HG03196 (cell line): ENCODE measurements around the gene HEMK1.
A peak's percentile ranks its signal among the peaks of the same experiment; 100 is the strongest.

Source experiments
- ATAC-seq: cut with Tn5 transposase; IDR thresholded peaks from one replicate; pipeline ENCODE4 v1.9.1; 2021; ENCODE audit not compliant: unreplicated experiment

HEMK1 gene, protein sequence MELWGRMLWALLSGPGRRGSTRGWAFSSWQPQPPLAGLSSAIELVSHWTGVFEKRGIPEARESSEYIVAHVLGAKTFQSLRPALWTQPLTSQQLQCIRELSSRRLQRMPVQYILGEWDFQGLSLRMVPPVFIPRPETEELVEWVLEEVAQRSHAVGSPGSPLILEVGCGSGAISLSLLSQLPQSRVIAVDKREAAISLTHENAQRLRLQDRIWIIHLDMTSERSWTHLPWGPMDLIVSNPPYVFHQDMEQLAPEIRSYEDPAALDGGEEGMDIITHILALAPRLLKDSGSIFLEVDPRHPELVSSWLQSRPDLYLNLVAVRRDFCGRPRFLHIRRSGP

DNA sequence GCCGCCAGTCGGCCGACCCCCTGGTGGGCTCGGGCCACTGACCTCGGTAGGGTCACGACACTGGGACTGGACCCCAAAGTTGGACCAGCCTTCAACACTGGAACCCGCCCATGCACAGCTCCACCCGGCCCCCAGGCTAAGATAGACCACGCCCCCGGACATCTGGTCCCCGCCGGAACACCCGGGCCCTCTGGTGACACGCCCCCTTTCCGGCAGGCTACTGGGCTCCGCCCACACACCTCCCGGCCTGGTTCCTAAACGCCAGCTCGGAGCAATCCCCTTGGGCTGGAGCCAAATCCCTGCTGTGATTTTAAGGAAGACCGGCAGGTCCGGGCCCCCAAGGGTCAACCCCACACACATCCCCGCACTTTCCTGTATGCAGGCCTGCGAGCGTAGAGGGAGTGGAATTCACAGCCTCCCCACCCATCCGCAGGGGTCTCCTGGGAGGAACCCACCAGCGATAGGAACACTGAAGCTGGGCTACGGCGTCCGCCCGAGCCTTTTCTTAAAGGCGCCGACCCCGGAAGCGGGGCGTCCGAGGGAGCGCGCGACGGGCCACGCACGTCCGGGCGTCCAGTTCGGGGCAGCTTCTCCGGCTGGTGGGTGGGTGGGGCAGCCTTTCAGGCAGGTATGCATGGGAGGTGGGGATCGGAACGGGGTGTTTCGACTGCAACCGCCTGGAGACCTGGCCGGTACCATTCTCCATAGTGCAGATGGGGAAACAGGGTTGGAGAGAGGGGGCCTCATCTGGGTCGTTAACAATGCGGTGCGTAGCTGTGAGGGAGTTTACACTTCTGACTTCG is at the start of gene HEMK1:
HEMK1 (plus strand) TSS at position 576 of the 803 bp plus-strand sequence. CDS start 1,583 bp downstream, outside the sequence.
- ATAC-seq, result peak; percentile 61

DNA sequence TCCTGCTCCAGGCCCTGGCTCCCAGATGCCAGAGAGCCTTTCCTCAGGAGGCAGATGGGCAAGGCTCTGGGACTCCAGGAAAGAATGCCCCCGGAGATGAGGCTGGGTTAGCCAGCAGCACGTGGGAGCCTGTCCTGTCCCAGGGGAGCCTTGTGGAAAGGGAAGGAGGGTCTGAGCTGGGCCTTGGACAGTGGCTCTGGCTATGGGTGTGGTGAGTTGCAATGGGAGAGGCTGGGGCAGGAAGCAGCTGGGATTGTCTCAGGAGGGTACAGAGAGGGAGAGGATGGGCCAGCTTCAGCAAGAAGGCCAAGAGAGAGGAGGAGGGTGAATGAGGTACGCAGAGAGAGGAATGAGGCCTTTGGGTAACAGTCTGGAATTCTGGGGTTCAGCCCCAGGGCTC is 48.5 kb upstream of the HEMK1 start:
- ATAC-seq, result no peak

DNA sequence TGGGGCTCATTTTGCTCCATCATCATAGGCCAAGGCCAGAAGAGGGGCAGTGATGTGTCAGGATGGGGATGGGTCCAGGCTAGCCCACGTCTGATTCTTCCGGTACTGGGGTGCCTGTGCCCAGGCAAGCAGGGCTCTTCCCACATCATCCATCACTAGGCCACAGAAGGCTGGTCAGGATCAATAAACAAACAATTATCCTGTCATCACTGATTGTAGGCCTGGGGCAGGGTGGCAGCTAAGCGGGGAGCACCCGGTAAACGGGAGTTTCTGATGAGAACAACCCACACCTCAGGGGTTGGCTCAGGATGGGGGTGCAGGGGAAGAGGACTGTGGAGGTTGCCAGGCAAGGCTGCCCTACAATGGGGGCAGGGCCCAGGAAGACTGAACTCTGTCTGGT is 47.8 kb upstream of the HEMK1 start:
- ATAC-seq, result no peak

DNA sequence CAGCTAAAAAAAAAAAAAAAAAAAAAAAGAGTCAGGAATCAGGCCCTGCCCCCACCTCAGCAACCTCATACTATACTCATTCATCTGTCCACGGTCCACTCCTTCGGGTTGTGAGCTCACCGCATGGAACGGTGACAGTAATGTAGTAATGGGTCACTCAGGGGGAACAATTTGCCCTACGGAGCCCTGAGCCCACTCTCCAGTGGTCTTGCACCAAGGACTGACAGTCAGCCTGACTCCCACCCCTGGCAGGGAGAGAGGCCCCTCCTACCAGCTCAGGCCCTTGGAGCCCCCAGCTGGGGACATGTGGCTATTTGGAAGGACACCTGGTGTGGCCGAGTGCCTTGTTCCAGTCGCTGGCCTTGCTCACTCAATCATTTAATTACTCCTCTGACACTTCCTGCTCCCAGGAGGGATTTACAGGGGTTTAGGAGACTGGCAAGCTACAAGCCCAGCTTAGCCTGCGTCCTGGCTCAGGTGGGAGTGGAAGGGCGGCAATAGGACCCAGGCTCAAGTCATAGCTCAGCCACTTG is 46.0 kb upstream of the HEMK1 start:
- no peak for ATAC-seq

DNA sequence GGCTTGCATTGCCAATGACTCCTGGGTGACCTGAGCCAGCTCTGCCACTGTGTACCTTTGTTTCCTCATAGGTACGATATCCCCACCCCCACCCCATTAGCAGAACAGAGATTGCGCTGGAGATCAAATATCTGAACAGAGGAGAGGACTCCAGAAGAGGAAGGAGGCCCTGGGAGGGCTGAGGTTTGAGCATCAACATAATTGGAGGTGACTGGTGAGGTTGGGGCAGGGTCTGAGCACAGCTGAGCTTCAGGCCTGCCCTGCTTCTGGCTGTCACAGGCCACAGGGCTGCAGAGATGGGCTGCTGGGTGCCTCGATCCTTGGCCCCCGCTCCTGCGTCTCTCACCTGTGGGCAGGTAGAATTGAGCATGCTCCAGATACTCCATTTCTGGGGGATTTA is 44.6 kb upstream of the HEMK1 start:
- ATAC-seq, result no peak

DNA sequence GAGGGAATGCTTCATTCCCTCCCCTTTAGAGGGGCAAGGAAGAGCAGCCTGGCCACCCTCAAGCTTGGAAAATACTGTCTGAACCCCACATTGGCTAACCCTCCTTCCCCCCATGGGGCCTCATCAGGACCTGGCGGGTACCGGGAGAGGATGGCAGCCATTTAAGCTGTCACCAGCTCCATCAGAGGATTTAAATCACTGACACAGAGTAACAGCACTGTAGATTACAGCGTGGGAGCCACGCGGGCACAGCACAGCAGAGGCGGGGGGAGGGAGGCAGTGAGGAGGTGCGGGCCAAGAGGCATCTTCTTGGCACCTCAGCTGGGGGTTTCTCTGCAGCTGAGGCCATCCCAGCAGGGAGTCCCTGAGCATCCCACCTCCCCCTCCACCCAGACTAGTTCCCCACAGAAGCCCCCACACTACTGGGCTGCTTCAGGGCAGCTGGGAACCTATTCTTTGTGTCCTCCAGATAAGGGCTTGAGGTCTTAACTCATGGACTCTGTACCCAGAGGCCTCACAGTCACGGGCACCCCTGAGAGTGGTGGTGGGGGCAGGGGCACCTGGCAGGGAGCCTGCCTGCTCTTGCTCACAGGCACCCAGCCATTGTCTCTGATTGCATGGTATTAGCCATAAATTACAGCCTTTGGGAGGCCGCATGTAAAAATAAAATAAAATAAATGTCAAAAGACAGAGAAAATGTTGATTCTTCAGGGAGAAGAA is 44.0 kb upstream of the HEMK1 start:
- no peak for ATAC-seq

DNA sequence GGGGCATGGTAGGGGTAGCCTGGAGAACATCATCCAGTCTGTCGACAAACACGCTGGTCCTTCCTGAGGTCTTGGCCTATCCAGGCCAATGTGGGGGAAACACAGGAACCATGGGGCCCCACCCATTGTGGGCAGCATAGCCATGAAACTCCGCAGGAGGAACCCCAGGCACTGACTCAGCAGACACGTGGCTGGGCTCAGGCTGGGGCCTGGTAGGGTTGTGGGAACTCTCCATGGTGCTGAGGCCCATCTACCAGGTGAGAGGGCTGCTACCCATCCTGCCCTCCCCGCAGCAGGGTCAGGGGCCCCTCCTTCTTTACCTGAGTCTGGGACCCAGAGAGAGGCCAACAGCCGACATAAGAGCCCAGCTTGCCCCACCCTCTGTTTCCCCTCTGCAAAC is 43.3 kb upstream of the HEMK1 start:
- ATAC-seq, result no peak

DNA sequence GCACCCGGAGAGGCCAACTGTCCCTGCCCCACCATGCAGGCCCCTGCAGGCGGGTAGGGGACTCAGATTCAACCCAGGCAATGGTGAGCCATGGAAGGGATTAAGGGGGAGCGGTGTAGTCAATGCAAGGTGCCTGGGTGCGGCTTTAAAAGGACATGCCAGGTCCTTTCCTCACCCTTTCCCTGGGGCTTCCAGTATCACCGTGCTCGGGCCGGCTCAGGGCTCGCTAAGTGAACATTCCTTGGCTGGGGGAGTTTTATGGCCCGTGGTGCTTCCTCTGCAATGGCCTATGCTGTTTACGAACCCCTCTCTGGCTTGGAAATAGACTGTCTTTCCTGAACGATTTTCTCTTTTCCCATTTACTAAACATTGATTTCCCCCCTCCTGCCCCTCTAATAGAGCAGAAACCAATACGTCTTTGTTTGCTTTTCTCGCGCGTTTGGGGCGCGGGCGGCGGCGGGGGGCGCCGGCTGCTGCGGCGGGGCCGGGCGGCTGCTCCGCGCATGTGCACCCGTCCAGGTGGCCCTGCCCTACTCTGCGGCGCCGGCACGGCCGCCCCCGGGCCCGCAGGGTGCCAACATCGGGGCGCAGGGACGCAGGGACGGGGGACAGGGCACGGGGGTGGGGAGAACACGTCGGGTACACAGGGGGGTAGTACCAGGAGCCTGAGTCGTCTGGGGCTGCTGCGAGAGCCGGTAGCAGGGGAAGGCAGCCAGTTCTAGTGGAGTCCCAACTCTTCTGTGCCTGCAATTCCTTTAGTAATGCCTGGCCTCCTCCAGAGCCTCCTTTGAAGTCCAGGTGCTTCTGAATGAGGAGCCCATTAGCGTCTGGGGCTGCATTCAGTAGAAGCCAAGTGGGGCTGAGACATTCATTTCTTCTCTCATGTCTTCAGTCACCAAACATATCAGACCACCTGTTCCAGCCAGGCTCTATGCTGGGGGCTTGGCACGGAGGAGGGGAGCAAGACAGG is 39.0 kb upstream of the HEMK1 start:
- no peak for ATAC-seq

DNA sequence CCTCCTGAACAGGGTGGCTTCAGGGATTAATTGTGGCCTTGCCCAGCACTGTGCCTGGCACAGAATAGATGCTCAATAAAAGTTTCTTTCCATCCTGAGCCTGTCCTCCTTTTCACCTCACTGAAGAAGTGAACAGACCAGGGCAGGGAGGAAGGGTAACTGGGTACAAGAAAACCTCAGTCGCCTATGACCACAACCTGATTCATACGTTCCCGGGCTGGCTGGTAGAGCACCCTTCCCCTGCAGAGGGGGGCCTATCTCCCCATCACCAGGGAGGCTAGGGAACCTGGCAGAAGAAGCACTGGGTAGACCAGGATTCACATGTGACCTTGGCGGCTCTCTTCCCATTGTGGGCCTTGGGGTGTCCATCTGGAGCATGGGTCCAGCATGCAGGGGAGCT is 38.1 kb upstream of the HEMK1 start:
- ATAC-seq, result no peak

DNA sequence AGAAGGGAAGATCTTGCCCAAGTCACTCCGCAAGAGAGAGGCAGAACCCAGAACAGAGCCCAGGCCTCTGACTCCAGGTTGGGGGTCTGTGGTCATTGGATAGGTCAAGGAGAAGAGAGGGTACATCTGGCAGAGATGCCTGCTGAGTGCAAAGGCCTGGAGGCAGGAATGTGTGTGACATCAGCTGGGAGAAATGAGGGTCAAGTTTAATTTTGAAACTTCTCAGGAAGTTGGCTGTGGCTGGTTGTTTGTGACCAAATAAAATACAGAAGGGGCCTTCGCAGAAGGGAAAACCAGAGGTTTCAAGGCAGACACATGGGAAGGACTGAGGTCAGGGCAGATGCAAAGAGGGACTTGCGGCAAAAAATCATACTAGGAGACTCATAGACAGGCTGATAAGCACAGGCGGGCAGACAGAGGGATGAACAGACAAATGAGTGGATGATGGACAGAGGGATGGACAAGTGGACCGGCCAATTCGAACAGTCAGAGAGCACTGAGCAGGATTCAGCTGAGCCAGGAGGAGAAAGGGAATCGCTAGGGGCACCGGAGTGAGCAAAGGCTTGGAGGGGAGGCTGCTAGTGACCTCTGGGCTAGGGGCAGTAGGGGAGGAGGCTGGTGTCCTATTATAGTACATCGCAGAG is 37.1 kb upstream of the HEMK1 start:
- no peak for ATAC-seq

DNA sequence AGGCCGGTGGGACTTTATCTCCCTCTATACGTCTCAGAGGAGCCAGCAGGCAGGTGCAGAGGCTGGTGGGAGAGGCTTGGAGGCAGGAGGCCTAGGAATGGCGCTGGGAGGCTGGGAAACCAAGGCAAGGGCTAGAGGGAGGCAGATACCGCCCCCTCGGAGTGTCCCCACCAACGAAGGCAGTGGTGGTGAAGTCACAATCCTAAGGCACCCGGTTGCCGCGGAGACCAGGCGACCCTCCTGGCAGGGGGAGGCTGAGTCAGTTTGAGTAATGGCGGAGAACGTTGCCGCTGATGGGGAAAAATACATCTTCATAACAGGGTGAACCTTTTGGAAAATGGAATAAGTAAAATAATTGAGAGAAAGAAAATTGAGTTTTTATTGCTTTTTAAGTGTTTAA is 36.0 kb upstream of the HEMK1 start:
- no peak for ATAC-seq

DNA sequence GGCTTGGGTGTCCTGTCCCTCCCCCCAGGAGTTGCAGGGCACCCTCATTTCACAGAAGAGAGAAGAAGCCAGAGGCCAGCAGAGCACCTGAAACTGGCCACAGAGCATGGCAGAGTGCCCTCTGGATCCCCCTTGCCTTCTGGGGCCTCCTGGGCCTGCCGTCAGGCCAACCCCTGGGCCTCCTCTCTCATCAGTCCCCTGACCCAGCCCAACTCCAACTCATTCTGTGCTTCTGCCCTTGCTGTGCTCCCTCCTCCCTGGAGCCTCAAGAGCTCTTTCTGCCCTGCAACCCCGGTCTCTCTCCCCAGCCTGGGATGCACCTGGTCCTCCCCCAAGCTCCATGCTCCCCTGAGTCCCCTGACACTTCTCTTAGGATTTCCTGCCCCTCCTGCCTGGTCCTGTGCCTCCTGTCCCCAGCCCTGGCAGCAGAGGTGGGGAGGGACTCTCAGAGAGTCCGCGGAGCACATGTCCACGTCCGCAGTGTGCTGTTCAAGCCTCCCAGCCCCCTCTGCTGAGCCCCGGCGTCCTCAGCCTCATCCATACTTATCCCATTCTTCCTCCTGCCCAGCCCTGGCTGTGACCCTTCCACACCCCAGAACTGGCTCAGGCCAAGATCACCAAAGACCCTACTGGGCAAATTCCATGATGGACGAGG is 35.4 kb upstream of the HEMK1 start:
- ATAC-seq, result no peak

DNA sequence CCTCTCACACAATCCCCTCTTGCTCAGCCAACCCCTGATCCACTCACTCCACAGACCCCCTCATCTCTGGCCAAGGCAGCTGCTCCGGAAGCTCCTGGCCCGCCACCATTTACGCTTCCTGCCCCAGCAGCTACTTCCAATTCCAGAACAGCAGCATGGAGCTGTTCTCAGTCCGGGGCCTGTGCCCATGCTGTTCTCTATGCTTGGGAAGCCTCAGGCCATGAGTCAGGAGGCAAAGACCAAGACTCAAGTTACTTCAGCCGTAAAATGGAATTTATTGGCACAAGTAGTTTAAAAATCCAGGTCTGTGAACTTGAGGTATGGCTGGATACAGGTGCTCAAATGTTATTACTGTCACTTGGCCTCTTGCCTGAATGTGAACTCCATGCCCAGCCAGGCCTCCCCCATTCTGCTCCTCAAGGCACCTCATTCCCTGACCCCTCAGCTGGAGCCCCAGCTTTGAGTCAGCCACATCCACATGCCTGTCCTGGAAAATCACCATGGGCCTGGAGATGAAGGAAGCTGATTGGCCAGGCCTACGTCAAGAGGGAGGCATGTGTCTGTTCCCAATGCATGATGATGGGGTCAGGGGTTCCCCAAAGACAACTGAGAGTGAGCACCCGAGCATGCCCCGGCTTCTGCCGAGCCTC is 34.5 kb upstream of the HEMK1 start:
- ATAC-seq, result no peak

DNA sequence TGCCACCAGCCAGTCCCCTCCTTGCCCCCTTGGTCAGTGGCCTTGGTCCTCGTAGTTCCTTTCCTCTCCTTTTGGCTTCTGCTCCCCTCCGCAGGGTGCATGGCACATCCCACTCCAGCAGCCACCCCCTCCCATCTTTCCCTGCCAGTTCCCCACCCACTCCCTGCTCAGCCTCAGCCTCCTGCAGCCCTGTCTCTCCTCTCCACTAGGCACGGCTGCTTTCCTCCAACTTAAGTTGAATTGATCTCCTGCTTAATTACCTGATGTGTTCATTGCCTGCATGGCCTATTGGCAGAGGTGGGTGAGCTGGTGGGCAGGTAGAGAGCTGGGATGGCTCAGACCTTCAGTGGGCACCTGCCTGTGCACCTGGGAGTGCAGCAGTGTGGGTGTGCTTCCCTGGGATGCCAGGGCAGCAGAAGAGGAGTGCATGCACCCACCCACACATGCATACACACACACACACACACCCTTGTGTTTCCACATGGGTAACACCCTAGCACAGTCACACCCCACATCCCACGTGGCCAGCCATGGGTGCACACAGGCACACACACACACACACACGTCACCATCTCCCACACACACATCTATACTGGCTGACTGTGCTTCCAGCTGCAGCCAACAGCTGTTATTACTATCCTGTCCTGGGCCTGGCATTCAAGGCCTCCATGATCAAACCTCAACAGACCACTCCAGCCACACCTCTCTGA is 32.7 kb upstream of the HEMK1 start:
- no peak for ATAC-seq

DNA sequence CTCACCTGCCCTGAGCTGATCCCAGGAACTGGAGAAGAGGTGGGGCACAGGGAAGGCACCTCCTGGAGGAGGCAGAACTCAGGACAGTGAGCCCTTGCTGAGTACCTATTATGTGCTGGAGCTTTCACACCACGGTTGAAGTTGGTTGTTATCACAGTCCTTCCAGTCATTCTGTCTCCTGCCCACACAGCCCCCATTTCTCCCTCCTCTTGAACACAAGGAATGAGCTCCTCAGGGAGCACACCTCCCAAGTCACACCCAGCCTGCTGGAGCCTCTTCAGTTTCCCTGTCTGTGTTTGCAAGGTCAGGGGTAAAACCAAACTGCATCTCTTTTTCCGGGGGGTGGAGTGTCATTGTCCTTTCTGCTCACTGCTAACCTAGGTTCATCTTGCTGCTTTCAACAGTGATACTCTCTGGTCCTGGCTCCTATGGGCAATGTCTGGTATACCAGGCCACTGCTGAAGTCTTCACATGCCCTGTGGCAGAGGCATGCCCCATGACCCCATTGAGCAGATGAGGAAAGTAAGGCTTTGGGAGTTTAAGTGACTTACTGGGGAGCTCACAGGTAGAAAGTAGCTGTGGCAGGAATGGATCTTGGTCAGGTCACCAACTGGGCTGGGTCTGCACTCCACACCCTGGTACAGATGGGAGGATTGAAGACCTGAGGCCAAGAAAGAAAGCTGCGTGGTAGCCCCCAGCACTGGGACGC is 31.7 kb upstream of the HEMK1 start:
- ATAC-seq, result no peak

DNA sequence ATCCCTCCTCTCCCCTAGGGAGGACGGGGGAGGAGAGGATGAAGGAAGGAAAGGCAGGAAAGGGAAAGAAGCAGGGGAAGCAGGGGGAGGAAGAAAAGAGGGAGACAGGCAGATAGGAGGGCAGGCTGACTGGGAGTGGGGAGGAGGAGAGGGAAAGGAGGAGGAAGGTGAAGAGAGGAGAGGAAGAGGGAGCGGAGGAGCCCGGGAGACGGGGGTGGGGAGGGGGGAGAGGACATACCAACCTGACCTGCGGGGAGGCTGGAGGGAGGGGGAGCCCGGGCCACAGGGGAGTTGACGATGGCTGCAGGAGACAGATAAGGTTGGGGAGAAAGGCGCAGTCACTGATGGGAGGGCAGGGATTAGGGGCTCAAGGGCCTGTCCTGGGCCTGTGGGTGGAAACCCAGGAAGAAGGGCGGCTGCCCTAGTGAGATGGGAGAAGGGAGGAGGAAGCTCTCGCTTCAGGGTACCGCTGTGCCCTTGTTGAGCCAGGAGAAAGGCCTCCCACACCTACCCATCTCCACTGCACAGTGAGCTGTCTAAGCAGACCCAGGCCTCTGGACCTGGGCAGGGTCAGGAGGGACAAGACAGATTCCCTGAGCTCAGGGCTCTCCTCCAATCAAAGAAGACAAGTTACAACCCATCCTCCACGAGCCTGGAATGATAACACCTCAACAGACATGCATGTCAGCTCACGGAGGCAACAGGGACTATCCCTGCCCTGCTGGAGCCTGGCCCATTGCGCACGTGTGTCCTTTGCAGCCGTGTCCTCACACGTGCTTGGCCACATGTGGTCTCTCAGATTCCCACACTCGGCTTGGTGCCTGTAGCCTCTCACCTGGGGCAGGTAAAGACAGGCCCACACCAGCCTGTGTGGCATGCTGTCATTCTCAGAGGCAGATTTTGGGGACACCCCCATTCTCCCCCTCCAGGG is 29.7 kb upstream of the HEMK1 start:
- no peak for ATAC-seq
